Measurements from ENCODE around the gene SPDYA. TPM values are rescaled to one million over a fixed set of nuclear protein-coding genes. Genes with fewer than 3 reads are reported as not detected.

SPDYA gene
- total RNA-seq, 1 experiment from 2014 or later = 0.87 TPM

GRCh38 chr2:28868611-28869010, 58.0 kb downstream of the SPDYA start:
- intact Hi-C loops (cut with micrococcal nuclease; ENCODE audit: unreplicated experiment) = no loop called here
- DNase-seq (ENCODE audit: low read depth, low spot score) (no peak), ATAC-seq (no peak)
- no peak for TF ChIP-seq POLR2AphosphoS5 (IDR thresholded peaks at IDR 0.05; ENCODE audit: low read depth, low read length)
- no peak for TF ChIP-seq TCF7L2 (IDR thresholded peaks at IDR 0.05; ENCODE audit: low read depth, low read length)
- no peak for TF ChIP-seq SIN3A (IDR thresholded peaks at IDR 0.05; ENCODE audit: borderline replicate concordance, insufficient read depth, low read depth, low read length)
- no peak for TF ChIP-seq REST (IDR thresholded peaks at IDR 0.05; ENCODE audit: insufficient read depth in 1 of 2, low read depth in 2 of 2, low read length in 1 of 2)
- TF ChIP-seq CTCF (IDR thresholded peaks at IDR 0.05) = no peak
- H3K27me3 ChIP-seq (ENCODE audit: control insufficient read depth, insufficient read depth, low read length) = no peaks in the 10 kb centered on the region
- peak overlapping the region; percentile 85 to 95 for H3K4me3 ChIP-seq (ENCODE audit: low read depth in 2 of 2, low read length in 2 of 2)
- no peak overlapping the region for H3K27ac ChIP-seq (ENCODE audit: low read length)
- H3K9me3 ChIP-seq (ENCODE audit: control insufficient read depth, insufficient read depth, low read depth, low read length) = no peaks in the 10 kb centered on the region
- no TSS peak for BruUV-seq (replicated peaks)
- CTCF ChIA-PET = no interaction called here
- H3K4me1 ChIP-seq (ENCODE audit: control insufficient read depth, insufficient read depth, low read length) = peaks cover 10% of the 10 kb centered on the region; the same call in 1 of the 2 replicates
- peaks cover 7% of the 10 kb centered on the region; the same call in 1 of the 2 replicates for H3K36me3 ChIP-seq (ENCODE audit: control insufficient read depth, insufficient read depth, low read length)
- in situ Hi-C loops (cut with HindIII; ENCODE audit: low pct_unique_long_range_greater_than_20kb, low sequenced_read_pairs) = no loop called here
- POLR2A ChIA-PET = no interaction called here

- ATAC-seq (peak; percentile 73), DNase-seq (ENCODE audit: low read depth, low spot score) (no peak)
- no TSS peak for BruUV-seq (replicated peaks)
- in situ Hi-C loops (cut with HindIII; ENCODE audit: low pct_unique_long_range_greater_than_20kb, low sequenced_read_pairs) (no loop called here), intact Hi-C loops (cut with micrococcal nuclease; ENCODE audit: unreplicated experiment) (no loop called here)
- TF ChIP-seq SIN3A (IDR thresholded peaks at IDR 0.05; ENCODE audit: borderline replicate concordance, insufficient read depth, low read depth, low read length) = no peak
- TF ChIP-seq REST (IDR thresholded peaks at IDR 0.05; ENCODE audit: insufficient read depth in 1 of 2, low read depth in 2 of 2, low read length in 1 of 2) = 0 out of 4 replicates have a peak, but pooled peaks of 1 of the 2 experiments have one; percentile 9
- H3K9me3 ChIP-seq (ENCODE audit: control insufficient read depth, insufficient read depth, low read depth, low read length) = no peaks in the 10 kb centered on the region
- H3K27ac ChIP-seq (ENCODE audit: low read length) = peak overlapping the region; percentile 89
- POLR2A ChIA-PET = no interaction called here
- H3K4me1 ChIP-seq (ENCODE audit: control insufficient read depth, insufficient read depth, low read length) = peaks cover 10% of the 10 kb centered on the region; the same call in 1 of the 2 replicates
- CTCF ChIA-PET = no interaction called here
- peaks cover 7% of the 10 kb centered on the region; the same call in 1 of the 2 replicates for H3K36me3 ChIP-seq (ENCODE audit: control insufficient read depth, insufficient read depth, low read length)
- no peaks in the 10 kb centered on the region for H3K27me3 ChIP-seq (ENCODE audit: control insufficient read depth, insufficient read depth, low read length)
- peak overlapping the region; percentile 85 to 95 for H3K4me3 ChIP-seq (ENCODE audit: low read depth in 2 of 2, low read length in 2 of 2)
These were observed 59.0 kb downstream of the SPDYA start for GRCh38 chr2:28869494-28870145.
